GM12878 (cell line): ENCODE data around the gene CHMP3. TPM values are rescaled to one million over a fixed set of nuclear protein-coding genes. Genes with fewer than 3 reads are reported as not detected.

Experiments used
- IKZF1 ChIP-seq: fragments of 450-650 bp; conservative IDR thresholded peaks from 2 replicates; pipeline ENCODE4 v1.6.1; 2017; ENCODE audit warnings: antibody characterized with exemption, mild to moderate bottlenecking
- RBBP5 ChIP-seq: fragments of 200-600 bp; sonication (generic); conservative IDR thresholded peaks from 2 replicates; pipeline ENCODE4 v1.6.1; 2016
- ZBTB11 ChIP-seq: fragments of 450-650 bp; formaldehyde crosslinking; IDR thresholded peaks from 2 replicates; pipeline ENCODE4 v1.5.0; 2022; ENCODE audit warnings: mild to moderate bottlenecking, missing genetic modification characterization
- ZNF24 ChIP-seq: fragments of 450-650 bp; IDR thresholded peaks from 2 replicates; pipeline ENCODE4 v1.6.1; 2017; ENCODE audit warnings: antibody characterized with exemption, mild to moderate bottlenecking
- polyA plus RNA-seq, 11 experiments: library from polyadenylated mRNA; depleted of rRNA in 4 of 11; unstranded in 6 of 11; stranded (reverse) in 5 of 11; fragments of >200 nt; fragmentation: Nextera tagmentation in 4 of 11; fragmentation: Illumina TruSeq in 1 of 11; extraction: Ambion mirVana in 4 of 11; extraction: Trizol in 1 of 11; gene quantifications; 1 replicate in 1 of 11; 2 replicates in 10 of 11; pipeline versions ENCODE4 v1.2.1 to v1.2.3, GENCODE V29; 2011 to 2016; ENCODE audit warnings: inconsistent platforms in 2 of 11, missing spikeins in 2 of 11, low read depth in 1 of 11
- total RNA-seq, 4 experiments: library from RNA; depleted of rRNA in 3 of 4; stranded (reverse); fragments of >200 nt in 3 of 4; fragmentation: Illumina TruSeq in 1 of 4; extraction: Trizol in 1 of 4; gene quantifications; 2 replicates each; pipeline versions ENCODE4 v1.2.1 to v1.2.3, GENCODE V29; 2013 to 2021
- TF ChIP-seq, protein P1 (sequence below): fragments of 450-650 bp; IDR thresholded peaks from 2 replicates; pipeline ENCODE4 v1.6.1; 2017; ENCODE audit warnings: mild to moderate bottlenecking, moderate library complexity

Gene CHMP3
- total and polyA plus RNA-seq, 10 of the 15 experiments (the other 5 are each of a cell fraction or from before 2014, with no cell fraction given), result 22.5 to 56.8 (median 32.5) TPM

DNA sequence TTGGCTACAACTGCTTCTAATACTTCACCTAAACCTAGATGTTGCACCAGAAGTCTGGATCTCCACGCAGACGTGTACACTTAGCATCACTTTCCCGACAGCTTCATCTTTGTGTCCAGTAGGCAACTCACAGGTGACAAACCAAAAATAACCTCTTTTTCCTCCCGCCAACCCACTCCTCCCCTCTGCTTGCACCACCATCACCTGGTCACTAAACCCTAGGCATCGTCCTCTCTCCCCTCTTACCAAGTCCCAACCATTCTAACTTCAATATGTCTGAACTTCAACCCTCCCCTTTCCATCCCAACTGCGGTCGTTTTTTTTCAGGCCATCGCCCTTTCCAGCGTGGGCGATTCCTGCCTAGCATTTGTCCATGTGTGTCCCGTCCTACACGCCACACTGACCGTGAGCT, 413 bp upstream of the CHMP3 start (continued):
- TF ChIP-seq, protein P1, sequence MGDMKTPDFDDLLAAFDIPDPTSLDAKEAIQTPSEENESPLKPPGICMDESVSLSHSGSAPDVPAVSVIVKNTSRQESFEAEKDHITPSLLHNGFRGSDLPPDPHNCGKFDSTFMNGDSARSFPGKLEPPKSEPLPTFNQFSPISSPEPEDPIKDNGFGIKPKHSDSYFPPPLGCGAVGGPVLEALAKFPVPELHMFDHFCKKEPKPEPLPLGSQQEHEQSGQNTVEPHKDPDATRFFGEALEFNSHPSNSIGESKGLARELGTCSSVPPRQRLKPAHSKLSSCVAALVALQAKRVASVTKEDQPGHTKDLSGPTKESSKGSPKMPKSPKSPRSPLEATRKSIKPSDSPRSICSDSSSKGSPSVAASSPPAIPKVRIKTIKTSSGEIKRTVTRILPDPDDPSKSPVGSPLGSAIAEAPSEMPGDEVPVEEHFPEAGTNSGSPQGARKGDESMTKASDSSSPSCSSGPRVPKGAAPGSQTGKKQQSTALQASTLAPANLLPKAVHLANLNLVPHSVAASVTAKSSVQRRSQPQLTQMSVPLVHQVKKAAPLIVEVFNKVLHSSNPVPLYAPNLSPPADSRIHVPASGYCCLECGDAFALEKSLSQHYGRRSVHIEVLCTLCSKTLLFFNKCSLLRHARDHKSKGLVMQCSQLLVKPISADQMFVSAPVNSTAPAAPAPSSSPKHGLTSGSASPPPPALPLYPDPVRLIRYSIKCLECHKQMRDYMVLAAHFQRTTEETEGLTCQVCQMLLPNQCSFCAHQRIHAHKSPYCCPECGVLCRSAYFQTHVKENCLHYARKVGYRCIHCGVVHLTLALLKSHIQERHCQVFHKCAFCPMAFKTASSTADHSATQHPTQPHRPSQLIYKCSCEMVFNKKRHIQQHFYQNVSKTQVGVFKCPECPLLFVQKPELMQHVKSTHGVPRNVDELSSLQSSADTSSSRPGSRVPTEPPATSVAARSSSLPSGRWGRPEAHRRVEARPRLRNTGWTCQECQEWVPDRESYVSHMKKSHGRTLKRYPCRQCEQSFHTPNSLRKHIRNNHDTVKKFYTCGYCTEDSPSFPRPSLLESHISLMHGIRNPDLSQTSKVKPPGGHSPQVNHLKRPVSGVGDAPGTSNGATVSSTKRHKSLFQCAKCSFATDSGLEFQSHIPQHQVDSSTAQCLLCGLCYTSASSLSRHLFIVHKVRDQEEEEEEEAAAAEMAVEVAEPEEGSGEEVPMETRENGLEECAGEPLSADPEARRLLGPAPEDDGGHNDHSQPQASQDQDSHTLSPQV, result peak; percentile 69
- TF ChIP-seq ZNF24, result no peak
- TF ChIP-seq IKZF1, result 0 out of 2 replicates have a peak, but pooled peaks have one; percentile 1
- no peak for TF ChIP-seq RBBP5
- no peak for TF ChIP-seq ZBTB11 (CRISPR knock-in tag)
